ENCODE measurements around the gene GLDC.

GLDC gene

GRCh38 chr9:6634444-6634843, 11.1 kb downstream of the GLDC start:
- no peak for TF ChIP-seq CTCF (IDR thresholded peaks at IDR 0.05; ENCODE audit: low read depth, low read length)
- DNase-seq (ENCODE audit: low read depth) = no peak
- no peak overlapping the region for H3K4me3 ChIP-seq (ENCODE audit: low read depth, low read length)

DNA sequence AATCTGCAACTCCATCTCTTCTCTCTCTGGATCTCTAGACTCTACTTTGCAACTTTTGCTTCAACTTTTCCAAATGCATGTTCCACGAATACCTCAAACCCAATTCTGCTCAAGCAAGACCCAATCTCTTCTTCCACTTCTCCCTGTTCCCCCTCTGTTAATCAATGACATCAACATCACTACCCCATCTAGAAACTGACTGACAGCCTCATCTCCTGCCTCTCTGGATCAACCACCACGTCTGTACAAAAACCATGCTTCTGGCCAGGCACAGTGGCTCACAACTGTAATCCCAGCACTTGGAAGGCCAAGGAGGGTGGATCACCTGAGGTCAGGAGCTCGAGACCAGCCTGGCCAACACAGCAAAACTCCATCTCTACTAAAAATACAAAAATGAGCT, 12.2 kb downstream of the GLDC start:
- H3K4me3 ChIP-seq (ENCODE audit: low read depth, low read length) = no peak overlapping the region
- TF ChIP-seq MYC (IDR thresholded peaks at IDR 0.05; ENCODE audit: low read depth, low read length) (no peak), POLR2A (IDR thresholded peaks at IDR 0.05; ENCODE audit: extremely low read depth, insufficient read length) (no peak), CTCF (IDR thresholded peaks at IDR 0.05; ENCODE audit: low read depth, low read length) (no peak)
- TF ChIP-seq, protein P1, sequence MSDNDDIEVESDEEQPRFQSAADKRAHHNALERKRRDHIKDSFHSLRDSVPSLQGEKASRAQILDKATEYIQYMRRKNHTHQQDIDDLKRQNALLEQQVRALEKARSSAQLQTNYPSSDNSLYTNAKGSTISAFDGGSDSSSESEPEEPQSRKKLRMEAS (IDR thresholded peaks at IDR 0.05; ENCODE audit: low read depth, low read length) = no peak
- DNase-seq (ENCODE audit: low read depth) = no peak

DNA sequence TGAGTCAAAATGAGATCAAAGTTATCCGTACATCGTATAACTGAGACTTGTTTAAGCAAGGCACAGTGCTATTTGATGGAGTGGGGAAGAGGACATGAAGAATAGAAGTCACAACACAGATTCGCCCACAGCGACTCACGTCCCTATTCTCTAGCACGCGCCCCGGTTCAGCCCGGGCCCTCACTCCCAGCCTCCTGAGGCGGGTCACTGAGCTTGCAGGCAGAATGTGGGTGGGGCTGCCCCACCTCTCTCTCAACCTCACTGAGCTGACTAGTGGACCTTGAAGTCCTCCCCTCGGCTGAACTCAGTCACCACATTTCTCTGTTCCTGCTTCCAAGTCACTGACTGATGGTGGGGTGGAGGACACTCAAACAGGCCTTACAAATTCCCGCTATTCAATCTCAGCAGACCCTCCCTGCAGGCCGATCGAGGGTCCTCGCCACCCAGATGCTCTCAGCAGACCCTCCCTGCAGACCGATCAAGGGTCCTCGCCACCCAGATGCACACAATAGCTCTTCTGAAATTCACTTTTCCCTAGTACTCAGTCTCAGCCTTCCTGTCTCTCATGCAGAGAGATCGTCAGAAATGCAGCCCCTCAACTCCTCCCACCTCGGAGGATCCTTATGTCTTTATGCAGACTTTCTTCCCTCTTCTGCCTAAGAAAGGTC, 12.9 kb downstream of the GLDC start:
- DNase-seq (ENCODE audit: low read depth) = no peak
- TF ChIP-seq MYC (IDR thresholded peaks at IDR 0.05; ENCODE audit: low read depth, low read length) = no peak
- TF ChIP-seq, protein P1 (IDR thresholded peaks at IDR 0.05; ENCODE audit: low read depth, low read length) = no peak
- no peak for TF ChIP-seq POLR2A (IDR thresholded peaks at IDR 0.05; ENCODE audit: extremely low read depth, insufficient read length)
- TF ChIP-seq CTCF (IDR thresholded peaks at IDR 0.05; ENCODE audit: low read depth, low read length) = no peak
- H3K4me3 ChIP-seq (ENCODE audit: low read depth, low read length) = no peak overlapping the region

DNA sequence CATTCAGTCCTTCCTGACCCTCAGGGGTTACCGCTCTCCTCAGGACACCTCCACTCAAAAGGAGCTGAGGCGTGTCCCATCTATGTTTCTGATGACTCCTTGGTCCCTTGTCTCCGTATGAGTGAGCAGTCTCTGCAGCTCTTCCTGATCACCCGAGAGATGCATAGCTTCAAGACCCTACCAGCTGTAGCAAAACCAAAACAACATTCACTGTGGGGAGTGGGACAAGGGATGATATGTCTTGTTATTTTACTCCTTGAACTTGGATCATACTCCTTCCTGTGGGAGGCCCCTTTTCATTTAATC, 14.4 kb downstream of the GLDC start:
- no peak for TF ChIP-seq MYC (IDR thresholded peaks at IDR 0.05; ENCODE audit: low read depth, low read length)
- no peak for TF ChIP-seq POLR2A (IDR thresholded peaks at IDR 0.05; ENCODE audit: extremely low read depth, insufficient read length)
- TF ChIP-seq, protein P1 (IDR thresholded peaks at IDR 0.05; ENCODE audit: low read depth, low read length) = no peak
- no peak for TF ChIP-seq CTCF (IDR thresholded peaks at IDR 0.05; ENCODE audit: low read depth, low read length)
- H3K4me3 ChIP-seq (ENCODE audit: low read depth, low read length) = no peak overlapping the region

GRCh38 chr9:6630502-6631206, 14.9 kb downstream of the GLDC start:
- H3K4me3 ChIP-seq (ENCODE audit: low read depth, low read length) = no peak overlapping the region
- TF ChIP-seq POLR2A (IDR thresholded peaks at IDR 0.05; ENCODE audit: extremely low read depth, insufficient read length) (no peak), MYC (IDR thresholded peaks at IDR 0.05; ENCODE audit: low read depth, low read length) (no peak), CTCF (IDR thresholded peaks at IDR 0.05; ENCODE audit: low read depth, low read length) (no peak)
- TF ChIP-seq, protein P1 (IDR thresholded peaks at IDR 0.05; ENCODE audit: low read depth, low read length) = no peak

More for the DNA sequence above, 14.4 kb downstream of the GLDC start:
- no peak for DNase-seq (ENCODE audit: low read depth)

More at GRCh38 chr9:6630502-6631206, 14.9 kb downstream of the GLDC start:
- DNase-seq (ENCODE audit: low read depth) = no peak
